COLO668 (cell line): ENCODE measurements around the gene KCNJ15.
A peak's percentile ranks its signal among the peaks of the same experiment; 100 is the strongest.

Experiments
- DNase-seq: peaks from one replicate; lab custom pipeline; 2025; ENCODE audit not compliant: unreplicated experiment; lab: John Stamatoyannopoulos, UW

Gene KCNJ15

GRCh38 chr21:38267991-38268863, 11.4 kb downstream of the KCNJ15 start:
- no peak for DNase-seq

GRCh38 chr21:38268864-38269575, 12.2 kb downstream of the KCNJ15 start:
- DNase-seq, result no peak

GRCh38 chr21:38269576-38269936, 12.8 kb downstream of the KCNJ15 start:
- DNase-seq, result no peak

- DNase-seq, result peak; percentile 38
These were observed 15.4 kb downstream of the KCNJ15 start for GRCh38 chr21:38272215-38272614.

GRCh38 chr21:38273745-38274542, 17.2 kb downstream of the KCNJ15 start:
- DNase-seq, result no peak

- no peak for DNase-seq
These were observed 20.8 kb downstream of the KCNJ15 start for GRCh38 chr21:38277501-38278131.

GRCh38 chr21:38280454-38280853, 23.7 kb downstream of the KCNJ15 start:
- no peak for DNase-seq

- DNase-seq, result no peak
These were observed 24.1 kb downstream of the KCNJ15 start for GRCh38 chr21:38280867-38281266.

GRCh38 chr21:38282921-38283320, 26.1 kb downstream of the KCNJ15 start:
- no peak for DNase-seq

GRCh38 chr21:38284216-38284615, 27.4 kb downstream of the KCNJ15 start:
- DNase-seq, result no peak

GRCh38 chr21:38286739-38287471, 30.1 kb downstream of the KCNJ15 start:
- DNase-seq, result no peak

- no peak for DNase-seq
These were observed 30.7 kb downstream of the KCNJ15 start for GRCh38 chr21:38287476-38287875.

- no peak for DNase-seq
These were observed 33.1 kb downstream of the KCNJ15 start for GRCh38 chr21:38289705-38290485.

GRCh38 chr21:38290809-38291208, 34.0 kb downstream of the KCNJ15 start:
- no peak for DNase-seq

GRCh38 chr21:38291874-38292273, 35.1 kb downstream of the KCNJ15 start:
- DNase-seq, result no peak

GRCh38 chr21:38293113-38293512, 36.3 kb downstream of the KCNJ15 start:
- peak; percentile 81 for DNase-seq

- DNase-seq, result no peak
These were observed 37.0 kb downstream of the KCNJ15 start for GRCh38 chr21:38293765-38294164.

GRCh38 chr21:38294609-38295008, 37.8 kb downstream of the KCNJ15 start:
- DNase-seq, result no peak

- no peak for DNase-seq
These were observed 39.4 kb downstream of the KCNJ15 start for GRCh38 chr21:38295997-38296764.
